GM12875 (cell line): ENCODE results near the gene CALN1.

Source experiments
- H3K4me3 ChIP-seq: one replicate; pipeline ENCODE4 v1.5.1; 2011; ENCODE audit warnings: low read depth, low read length, control low read depth
- TF ChIP-seq, protein P1 (sequence below): IDR thresholded peaks from 2 replicates; pipeline ENCODE4 v1.5.1; 2011; ENCODE audit warnings: low read depth, mild to moderate bottlenecking, control low read depth, inconsistent platforms, low read length, moderate library complexity, borderline replicate concordance; ENCODE audit not compliant: insufficient read depth

CALN1 gene

DNA sequence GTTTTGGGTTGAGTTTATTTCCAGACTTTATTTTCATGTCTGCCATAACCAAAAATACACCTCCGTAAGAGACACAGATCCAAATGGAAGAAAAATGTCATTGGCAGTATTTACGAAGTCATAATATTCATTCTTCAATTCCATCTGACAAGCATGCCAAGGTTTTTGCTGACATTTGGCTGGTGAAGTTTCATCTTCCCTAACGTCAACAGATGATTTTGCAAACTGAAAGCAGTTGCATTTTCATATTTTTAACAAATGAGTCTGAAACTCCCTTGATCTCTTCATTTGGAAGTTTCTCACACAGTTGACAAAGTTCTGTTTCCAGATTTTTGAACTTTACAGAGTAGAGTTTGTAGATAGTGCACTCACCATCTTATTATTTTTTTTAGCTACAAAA is 114.5 kb downstream of the CALN1 start:
- H3K4me3 ChIP-seq = no peak overlapping the region
- TF ChIP-seq, protein P1, sequence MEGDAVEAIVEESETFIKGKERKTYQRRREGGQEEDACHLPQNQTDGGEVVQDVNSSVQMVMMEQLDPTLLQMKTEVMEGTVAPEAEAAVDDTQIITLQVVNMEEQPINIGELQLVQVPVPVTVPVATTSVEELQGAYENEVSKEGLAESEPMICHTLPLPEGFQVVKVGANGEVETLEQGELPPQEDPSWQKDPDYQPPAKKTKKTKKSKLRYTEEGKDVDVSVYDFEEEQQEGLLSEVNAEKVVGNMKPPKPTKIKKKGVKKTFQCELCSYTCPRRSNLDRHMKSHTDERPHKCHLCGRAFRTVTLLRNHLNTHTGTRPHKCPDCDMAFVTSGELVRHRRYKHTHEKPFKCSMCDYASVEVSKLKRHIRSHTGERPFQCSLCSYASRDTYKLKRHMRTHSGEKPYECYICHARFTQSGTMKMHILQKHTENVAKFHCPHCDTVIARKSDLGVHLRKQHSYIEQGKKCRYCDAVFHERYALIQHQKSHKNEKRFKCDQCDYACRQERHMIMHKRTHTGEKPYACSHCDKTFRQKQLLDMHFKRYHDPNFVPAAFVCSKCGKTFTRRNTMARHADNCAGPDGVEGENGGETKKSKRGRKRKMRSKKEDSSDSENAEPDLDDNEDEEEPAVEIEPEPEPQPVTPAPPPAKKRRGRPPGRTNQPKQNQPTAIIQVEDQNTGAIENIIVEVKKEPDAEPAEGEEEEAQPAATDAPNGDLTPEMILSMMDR = no peak

DNA sequence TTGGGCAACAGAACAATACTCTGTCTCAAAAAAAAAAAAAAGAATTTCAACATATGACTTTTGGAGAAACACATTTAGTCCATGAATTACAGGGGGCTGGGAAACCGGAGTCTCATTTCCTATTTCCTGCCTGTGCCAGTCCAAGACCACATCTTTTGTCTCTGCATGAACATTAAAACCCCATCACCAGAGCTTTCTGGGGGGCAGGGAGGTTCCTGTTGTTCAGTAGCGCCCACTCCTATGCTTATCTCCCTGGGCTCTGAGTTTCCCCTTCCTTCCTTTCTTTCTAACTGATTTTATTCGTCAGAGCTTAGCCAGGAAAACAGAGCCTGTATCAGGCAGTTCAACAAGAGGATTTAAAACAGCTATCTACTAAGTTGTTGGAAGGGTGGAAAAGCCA is 119.3 kb downstream of the CALN1 start:
- H3K4me3 ChIP-seq = no peak overlapping the region
- TF ChIP-seq, protein P1 = no peak

GRCh38 chr7:72292118-72292517 is 120.0 kb downstream of the CALN1 start:
- TF ChIP-seq, protein P1 = no peak

DNA sequence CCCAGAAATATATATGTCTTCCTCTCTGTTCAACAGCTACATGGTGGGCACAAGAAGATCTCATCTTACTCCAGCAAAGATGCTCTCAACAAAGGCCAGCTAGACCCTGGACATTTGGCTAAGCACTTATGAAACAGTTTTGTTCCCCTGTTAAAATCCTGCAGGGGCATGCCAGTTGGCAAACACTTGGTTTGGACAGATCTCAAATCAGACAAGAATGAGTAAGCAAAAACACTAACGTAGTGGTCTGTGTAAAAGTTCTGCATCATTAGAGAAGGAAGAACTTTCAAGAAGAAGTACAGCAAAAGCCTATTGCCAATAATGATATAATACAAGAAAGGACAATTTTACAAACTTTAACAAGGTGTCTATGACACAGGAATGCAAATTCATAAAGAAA is 125.6 kb downstream of the CALN1 start:
- TF ChIP-seq, protein P1 = no peak

More at GRCh38 chr7:72292118-72292517, 120.0 kb downstream of the CALN1 start:
- H3K4me3 ChIP-seq = no peak overlapping the region

DNA sequence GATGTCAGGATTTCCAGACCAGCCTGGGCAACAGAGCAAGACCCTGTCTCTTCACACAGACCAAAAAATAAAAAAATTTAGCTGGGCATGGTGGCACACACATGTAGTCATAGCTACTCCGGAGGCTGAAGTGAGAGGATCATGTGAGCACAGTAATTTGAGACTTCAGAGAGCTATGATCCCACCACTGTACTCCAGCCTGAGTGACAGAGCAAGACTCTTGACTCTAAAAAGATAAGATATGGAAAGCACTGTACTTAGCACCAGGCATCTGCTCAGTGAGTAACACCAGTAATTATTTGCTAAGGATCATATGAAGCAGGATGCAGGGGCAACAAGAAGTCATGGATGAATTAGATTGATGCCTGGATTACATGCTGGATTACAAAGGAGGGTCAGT is 128.8 kb downstream of the CALN1 start:
- TF ChIP-seq, protein P1 = no peak
- H3K4me3 ChIP-seq = no peak overlapping the region

More for the DNA sequence above, 125.6 kb downstream of the CALN1 start:
- no peak overlapping the region for H3K4me3 ChIP-seq

DNA sequence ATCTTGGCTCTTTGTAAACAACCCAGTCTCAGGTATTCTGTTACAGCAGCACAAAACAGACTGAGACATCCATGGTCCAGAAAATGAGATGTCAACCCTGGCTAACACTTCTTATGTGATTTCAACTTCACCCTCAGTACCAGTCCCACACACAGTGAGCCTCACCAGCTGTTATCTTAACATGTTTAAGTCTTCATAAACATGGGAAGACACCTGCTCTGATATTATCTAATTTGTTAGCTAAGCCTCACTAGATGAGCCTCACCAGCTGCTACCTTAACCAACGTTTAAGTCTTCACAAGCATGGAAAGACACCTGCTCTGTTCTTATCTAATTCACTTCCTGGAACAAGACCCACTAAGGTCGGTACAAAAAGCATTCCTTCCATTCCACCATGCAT is 130.8 kb downstream of the CALN1 start:
- TF ChIP-seq, protein P1 = no peak

DNA sequence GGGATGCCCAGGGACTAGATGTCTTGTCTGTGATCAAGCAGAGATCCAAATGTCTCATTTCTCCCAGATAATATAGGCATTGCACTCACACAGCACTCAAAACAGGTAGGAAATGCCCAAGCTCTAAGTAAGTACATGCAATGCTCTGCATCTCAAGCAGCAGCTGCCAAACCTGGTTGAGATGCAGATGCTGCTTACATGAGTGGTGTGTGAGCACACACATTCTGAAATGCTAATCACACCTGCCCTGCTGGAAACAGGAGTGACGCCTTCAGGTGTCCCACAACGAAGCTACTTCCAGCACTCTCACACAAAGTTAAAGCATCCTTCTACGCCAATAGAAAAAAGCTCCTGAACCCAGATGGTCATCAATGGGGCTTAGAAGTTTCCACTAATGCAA is 132.9 kb downstream of the CALN1 start:
- H3K4me3 ChIP-seq = no peak overlapping the region
- TF ChIP-seq, protein P1 = no peak

More for the DNA sequence above, 130.8 kb downstream of the CALN1 start:
- H3K4me3 ChIP-seq = no peak overlapping the region
